Transverse colon (tissue), 4 donors: ENCODE data around the gene ARF4.

Source experiments
- CTCF ChIP-seq, 5 experiments: fragments of 200-600 bp in 3 of 5; fragments of 450-650 bp in 2 of 5; sonication (generic) in 3 of 5; IDR thresholded peaks; 1 replicate in 2 of 5; 2 replicates in 3 of 5; pipeline ENCODE4 v1.5.1; 2016 to 2017; ENCODE audit warnings: antibody characterized with exemption in 5 of 5, inconsistent platforms in 3 of 5, mild to moderate bottlenecking in 2 of 5, moderate library complexity in 1 of 5
- EP300 ChIP-seq: sonication (generic); formaldehyde crosslinking; IDR thresholded peaks from one replicate; pipeline ENCODE4 v1.6.1; 2017; ENCODE audit warnings: antibody characterized with exemption, low read depth
- POLR2A ChIP-seq: fragments of 450-650 bp; IDR thresholded peaks from one replicate; pipeline ENCODE4 v1.6.1; 2016; ENCODE audit warnings: antibody characterized with exemption, mild to moderate bottlenecking, moderate library complexity
- POLR2AphosphoS5 ChIP-seq, 3 donors: sonication (generic); formaldehyde crosslinking; IDR thresholded peaks; one replicate each; pipeline ENCODE4 v1.6.1; 2016; ENCODE audit warnings: antibody characterized with exemption in 3 of 3

DNA sequence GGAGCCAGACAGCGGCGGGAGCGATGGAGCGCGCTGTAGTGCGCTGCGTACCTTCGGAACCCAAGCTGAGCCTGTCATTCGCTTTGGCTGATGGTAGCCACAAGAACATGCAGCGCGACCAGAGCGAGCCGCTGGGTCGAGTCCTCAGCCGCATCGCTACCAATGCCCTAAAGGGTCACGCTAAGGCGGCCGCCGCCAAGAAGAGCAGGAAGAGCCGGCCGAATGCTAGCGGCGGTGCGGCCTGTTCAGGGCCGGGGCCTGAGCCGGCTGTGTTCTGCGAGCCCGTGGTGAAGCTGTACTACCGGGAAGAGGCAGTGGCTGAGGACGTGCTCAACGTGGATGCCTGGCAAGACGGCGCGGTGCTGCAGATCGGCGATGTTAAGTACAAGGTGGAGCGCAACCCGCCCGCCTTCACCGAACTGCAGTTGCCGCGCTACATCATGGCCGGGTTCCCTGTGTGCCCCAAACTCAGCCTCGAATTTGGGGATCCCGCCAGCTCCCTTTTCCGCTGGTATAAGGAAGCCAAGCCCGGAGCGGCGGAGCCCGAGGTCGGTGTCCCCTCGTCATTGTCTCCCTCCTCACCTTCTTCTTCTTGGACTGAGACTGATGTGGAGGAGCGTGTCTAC is 40.6 kb downstream of the ARF4 start:
- no peak for TF ChIP-seq CTCF (IDR thresholded peaks at IDR 0.05)
- no peak for TF ChIP-seq POLR2A
- no peak for TF ChIP-seq EP300
- no peak for TF ChIP-seq POLR2AphosphoS5 (IDR thresholded peaks at IDR 0.05)
